ENCODE data around the gene WIPF1.

WIPF1 gene

DNA sequence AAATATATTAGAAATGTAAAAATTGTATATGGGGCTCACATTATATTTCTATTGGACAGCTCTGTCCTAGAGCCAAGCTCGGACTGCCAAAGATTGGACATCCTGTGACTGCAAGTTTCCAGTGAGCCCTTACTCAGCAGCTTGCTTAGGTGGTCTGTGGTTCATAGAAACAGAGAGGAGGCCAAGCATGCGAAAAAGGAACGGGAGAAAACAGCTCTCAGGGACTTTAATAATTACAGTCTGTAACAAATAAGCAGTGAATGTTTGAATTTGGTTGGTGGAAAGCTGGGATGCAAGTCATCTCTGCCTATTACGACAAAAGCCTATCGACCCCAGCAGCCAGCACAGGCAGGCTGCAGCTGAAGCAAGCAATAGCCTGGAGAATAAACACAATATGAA lies 35.6 kb downstream of the WIPF1 start:
- Histone ChIP-seq H3K4me1 (ENCODE audit: control insufficient read depth, insufficient read depth, low read length) (no peaks in the 10 kb centered on the region), H3K27ac (ENCODE audit: extremely low read depth, low read depth, low read length) (no peak overlapping the region), H3K4me3 (ENCODE audit: low read depth, low read length) (no peak overlapping the region), H3K36me3 (ENCODE audit: control insufficient read depth in 2 of 2, insufficient read depth in 1 of 2, low read length in 2 of 2) (peaks cover 0 to 5% of the 10 kb centered on the region in 2 experiments; a peak in 1 of 3 replicates), H3K9me3 (ENCODE audit: control insufficient read depth, insufficient read depth, low read depth, low read length) (no peaks in the 10 kb centered on the region)
- TF ChIP-seq, protein P1, sequence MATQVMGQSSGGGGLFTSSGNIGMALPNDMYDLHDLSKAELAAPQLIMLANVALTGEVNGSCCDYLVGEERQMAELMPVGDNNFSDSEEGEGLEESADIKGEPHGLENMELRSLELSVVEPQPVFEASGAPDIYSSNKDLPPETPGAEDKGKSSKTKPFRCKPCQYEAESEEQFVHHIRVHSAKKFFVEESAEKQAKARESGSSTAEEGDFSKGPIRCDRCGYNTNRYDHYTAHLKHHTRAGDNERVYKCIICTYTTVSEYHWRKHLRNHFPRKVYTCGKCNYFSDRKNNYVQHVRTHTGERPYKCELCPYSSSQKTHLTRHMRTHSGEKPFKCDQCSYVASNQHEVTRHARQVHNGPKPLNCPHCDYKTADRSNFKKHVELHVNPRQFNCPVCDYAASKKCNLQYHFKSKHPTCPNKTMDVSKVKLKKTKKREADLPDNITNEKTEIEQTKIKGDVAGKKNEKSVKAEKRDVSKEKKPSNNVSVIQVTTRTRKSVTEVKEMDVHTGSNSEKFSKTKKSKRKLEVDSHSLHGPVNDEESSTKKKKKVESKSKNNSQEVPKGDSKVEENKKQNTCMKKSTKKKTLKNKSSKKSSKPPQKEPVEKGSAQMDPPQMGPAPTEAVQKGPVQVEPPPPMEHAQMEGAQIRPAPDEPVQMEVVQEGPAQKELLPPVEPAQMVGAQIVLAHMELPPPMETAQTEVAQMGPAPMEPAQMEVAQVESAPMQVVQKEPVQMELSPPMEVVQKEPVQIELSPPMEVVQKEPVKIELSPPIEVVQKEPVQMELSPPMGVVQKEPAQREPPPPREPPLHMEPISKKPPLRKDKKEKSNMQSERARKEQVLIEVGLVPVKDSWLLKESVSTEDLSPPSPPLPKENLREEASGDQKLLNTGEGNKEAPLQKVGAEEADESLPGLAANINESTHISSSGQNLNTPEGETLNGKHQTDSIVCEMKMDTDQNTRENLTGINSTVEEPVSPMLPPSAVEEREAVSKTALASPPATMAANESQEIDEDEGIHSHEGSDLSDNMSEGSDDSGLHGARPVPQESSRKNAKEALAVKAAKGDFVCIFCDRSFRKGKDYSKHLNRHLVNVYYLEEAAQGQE (tag by site-specific recombination; IDR thresholded peaks at IDR 0.05) = no peak
- TF ChIP-seq SALL2 (tag by site-specific recombination; IDR thresholded peaks at IDR 0.05; ENCODE audit: borderline replicate concordance) = no peak
- no peak for TF ChIP-seq KLF1 (tag by site-specific recombination; IDR thresholded peaks at IDR 0.05)
- no peak for TF ChIP-seq ZNF777 (tag by site-specific recombination; IDR thresholded peaks at IDR 0.05; ENCODE audit: borderline replicate concordance)
- no peak for TF ChIP-seq WT1 (tag by site-specific recombination; IDR thresholded peaks at IDR 0.05)
- TF ChIP-seq ZNF747 (tag by site-specific recombination; IDR thresholded peaks at IDR 0.05) = no peak
- TF ChIP-seq ZNF623 (tag by site-specific recombination; IDR thresholded peaks at IDR 0.05) = no peak
- no peak for TF ChIP-seq ZNF311 (tag by site-specific recombination; IDR thresholded peaks at IDR 0.05; ENCODE audit: borderline replicate concordance)
- no peak for TF ChIP-seq ZNF629 (tag by site-specific recombination; IDR thresholded peaks at IDR 0.05)
- no peak for TF ChIP-seq ZNF274 (IDR thresholded peaks at IDR 0.05; ENCODE audit: low read length)
- no peak for TF ChIP-seq ZNF274 (tag by site-specific recombination; IDR thresholded peaks at IDR 0.05; ENCODE audit: borderline replicate concordance)
- no peak for TF ChIP-seq ZNF707 (tag by site-specific recombination; IDR thresholded peaks at IDR 0.05)
- TF ChIP-seq, protein P2, sequence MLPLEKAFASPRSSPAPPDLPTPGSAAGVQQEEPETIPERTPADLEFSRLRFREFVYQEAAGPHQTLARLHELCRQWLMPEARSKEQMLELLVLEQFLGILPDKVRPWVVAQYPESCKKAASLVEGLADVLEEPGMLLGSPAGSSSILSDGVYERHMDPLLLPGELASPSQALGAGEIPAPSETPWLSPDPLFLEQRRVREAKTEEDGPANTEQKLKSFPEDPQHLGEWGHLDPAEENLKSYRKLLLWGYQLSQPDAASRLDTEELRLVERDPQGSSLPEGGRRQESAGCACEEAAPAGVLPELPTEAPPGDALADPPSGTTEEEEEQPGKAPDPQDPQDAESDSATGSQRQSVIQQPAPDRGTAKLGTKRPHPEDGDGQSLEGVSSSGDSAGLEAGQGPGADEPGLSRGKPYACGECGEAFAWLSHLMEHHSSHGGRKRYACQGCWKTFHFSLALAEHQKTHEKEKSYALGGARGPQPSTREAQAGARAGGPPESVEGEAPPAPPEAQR (tag by site-specific recombination; IDR thresholded peaks at IDR 0.05) = no peak
- no peak for TF ChIP-seq YY2 (tag by site-specific recombination; IDR thresholded peaks at IDR 0.05)
- TF ChIP-seq ZNF324 (tag by site-specific recombination; IDR thresholded peaks at IDR 0.05) = no peak
- no peak for TF ChIP-seq ZNF184 (tag by site-specific recombination; IDR thresholded peaks at IDR 0.05)
- TF ChIP-seq, protein P3, sequence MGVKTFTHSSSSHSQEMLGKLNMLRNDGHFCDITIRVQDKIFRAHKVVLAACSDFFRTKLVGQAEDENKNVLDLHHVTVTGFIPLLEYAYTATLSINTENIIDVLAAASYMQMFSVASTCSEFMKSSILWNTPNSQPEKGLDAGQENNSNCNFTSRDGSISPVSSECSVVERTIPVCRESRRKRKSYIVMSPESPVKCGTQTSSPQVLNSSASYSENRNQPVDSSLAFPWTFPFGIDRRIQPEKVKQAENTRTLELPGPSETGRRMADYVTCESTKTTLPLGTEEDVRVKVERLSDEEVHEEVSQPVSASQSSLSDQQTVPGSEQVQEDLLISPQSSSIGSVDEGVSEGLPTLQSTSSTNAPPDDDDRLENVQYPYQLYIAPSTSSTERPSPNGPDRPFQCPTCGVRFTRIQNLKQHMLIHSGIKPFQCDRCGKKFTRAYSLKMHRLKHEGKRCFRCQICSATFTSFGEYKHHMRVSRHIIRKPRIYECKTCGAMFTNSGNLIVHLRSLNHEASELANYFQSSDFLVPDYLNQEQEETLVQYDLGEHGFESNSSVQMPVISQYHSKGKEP (tag by site-specific recombination; IDR thresholded peaks at IDR 0.05) = no peak
- no peak for TF ChIP-seq ZNF830 (tag by site-specific recombination; IDR thresholded peaks at IDR 0.05; ENCODE audit: low read depth)
- ChIA-PET CTCF (no interaction called here), POLR2A (no interaction called here)

DNA sequence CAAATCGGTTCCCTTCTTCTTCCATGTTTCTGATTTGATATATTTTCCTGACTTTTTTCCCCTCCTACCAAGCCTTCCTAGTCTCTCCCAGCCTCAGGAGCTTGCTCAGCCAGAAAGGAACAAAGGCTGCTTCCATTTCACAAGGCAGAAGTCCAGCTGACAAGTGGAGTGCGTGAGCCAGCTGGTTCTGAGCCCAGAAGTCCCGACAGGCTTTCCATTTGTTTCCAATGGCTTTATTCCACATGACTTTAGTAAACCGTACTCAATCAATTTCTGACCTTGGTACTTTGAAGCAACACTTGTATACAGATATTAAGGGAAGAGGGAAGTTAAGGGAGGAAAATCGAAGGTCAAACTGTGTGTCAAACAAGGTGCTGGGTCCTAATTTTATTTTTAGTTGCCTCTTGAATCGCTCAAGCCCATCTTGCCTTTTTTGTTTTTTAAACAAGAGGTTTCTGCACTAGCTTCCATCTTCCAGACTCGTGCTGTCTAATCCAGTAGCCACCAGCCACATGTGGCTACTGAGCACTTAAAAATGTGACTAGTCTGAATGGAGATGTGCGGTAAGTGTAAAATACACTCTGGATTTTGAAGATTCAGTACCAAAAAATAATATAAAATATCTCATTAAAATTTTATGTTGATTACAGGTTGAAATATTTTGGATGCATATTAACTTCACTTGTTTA lies 36.2 kb downstream of the WIPF1 start:
- CTCF ChIA-PET = no interaction called here
- POLR2A ChIA-PET = no interaction called here
- Histone ChIP-seq H3K4me3 (ENCODE audit: low read depth, low read length) (no peak overlapping the region), H3K27ac (ENCODE audit: extremely low read depth, low read depth, low read length) (no peak overlapping the region), H3K4me1 (ENCODE audit: control insufficient read depth, insufficient read depth, low read length) (no peaks in the 10 kb centered on the region), H3K9me3 (ENCODE audit: control insufficient read depth, insufficient read depth, low read depth, low read length) (no peaks in the 10 kb centered on the region), H3K36me3 (ENCODE audit: control insufficient read depth in 2 of 2, insufficient read depth in 1 of 2, low read length in 2 of 2) (peaks cover 0 to 2% of the 10 kb centered on the region in 2 experiments; a peak in 1 of 3 replicates)
- TF ChIP-seq ZNF175 (tag by site-specific recombination; IDR thresholded peaks at IDR 0.05) (no peak), ZNF837 (tag by site-specific recombination; IDR thresholded peaks at IDR 0.05) (no peak), ZFP37 (tag by site-specific recombination; IDR thresholded peaks at IDR 0.05) (no peak), KLF8 (tag by site-specific recombination; IDR thresholded peaks at IDR 0.05) (no peak)
- TF ChIP-seq, protein P4, sequence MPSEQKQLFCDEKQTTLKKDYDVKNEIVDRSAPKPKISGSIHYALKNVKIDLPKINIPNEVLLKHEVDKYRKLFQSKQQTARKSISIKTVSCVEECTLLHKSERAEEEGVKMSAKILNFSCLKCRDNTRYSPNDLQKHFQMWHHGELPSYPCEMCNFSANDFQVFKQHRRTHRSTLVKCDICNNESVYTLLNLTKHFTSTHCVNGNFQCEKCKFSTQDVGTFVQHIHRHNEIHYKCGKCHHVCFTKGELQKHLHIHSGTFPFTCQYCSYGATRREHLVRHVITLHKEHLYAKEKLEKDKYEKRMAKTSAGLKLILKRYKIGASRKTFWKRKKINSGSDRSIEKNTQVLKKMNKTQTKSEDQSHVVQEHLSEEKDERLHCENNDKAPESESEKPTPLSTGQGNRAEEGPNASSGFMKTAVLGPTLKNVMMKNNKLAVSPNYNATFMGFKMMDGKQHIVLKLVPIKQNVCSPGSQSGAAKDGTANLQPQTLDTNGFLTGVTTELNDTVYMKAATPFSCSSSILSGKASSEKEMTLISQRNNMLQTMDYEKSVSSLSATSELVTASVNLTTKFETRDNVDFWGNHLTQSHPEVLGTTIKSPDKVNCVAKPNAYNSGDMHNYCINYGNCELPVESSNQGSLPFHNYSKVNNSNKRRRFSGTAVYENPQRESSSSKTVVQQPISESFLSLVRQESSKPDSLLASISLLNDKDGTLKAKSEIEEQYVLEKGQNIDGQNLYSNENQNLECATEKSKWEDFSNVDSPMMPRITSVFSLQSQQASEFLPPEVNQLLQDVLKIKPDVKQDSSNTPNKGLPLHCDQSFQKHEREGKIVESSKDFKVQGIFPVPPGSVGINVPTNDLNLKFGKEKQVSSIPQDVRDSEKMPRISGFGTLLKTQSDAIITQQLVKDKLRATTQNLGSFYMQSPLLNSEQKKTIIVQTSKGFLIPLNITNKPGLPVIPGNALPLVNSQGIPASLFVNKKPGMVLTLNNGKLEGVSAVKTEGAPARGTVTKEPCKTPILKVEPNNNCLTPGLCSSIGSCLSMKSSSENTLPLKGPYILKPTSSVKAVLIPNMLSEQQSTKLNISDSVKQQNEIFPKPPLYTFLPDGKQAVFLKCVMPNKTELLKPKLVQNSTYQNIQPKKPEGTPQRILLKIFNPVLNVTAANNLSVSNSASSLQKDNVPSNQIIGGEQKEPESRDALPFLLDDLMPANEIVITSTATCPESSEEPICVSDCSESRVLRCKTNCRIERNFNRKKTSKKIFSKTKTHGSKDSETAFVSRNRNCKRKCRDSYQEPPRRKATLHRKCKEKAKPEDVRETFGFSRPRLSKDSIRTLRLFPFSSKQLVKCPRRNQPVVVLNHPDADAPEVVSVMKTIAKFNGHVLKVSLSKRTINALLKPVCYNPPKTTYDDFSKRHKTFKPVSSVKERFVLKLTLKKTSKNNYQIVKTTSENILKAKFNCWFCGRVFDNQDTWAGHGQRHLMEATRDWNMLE (tag by site-specific recombination; conservative IDR thresholded peaks at IDR 0.05; ENCODE audit: low read depth) = no peak
